ENCODE data around the gene GGA2.
"Not testable (repeated sequence)": the region's sequence is repeated elsewhere in the genome, so short reads cannot be mapped to it uniquely, and the experiment has no call there.

Gene GGA2

DNA sequence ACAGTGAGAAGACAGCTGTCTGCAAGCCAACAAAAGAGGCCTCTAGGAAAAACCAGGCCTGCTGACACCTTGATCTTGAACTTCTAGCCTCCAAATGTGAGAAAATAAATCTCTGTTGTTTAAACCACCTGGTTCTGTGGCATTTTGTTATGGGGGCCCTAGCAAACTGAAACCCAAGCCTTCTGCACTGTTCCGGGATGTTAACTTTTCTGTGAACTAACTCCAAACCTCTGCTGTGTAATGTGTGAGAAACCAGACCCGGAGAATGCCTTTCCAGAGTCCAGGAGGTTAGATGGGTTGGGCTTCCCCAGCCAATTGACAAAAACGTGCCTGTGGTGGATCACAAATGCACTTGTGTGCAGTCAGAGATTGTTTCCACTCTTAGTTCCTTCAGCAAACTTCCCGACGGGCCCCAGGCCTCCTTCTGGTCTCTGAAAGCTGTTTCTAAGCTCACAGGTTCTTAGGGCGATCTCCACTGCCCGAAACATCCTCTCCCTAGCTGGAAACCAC is 13.6 kb upstream of the GGA2 start:
- no peak for DNase-seq

DNA sequence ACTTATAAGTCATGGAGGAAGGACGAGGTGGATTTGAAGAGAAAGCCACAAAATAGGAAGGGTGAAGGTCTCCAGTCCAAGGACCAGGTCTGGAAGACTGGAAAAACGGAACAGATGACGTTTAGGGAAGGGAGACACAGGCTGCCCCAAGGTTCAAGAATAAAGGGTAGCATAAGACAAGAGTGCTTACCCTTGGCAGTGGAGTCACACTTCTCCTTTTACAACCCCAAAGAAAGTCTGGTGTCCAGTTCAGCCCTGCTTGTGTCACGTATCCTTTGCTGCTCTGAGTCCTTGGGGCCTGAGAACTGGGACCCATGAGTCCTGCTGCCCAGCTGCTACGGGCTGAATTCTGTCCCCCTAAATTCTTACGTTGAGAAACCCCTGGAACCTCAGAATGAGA is 13.0 kb upstream of the GGA2 start:
- no peak for DNase-seq

DNA sequence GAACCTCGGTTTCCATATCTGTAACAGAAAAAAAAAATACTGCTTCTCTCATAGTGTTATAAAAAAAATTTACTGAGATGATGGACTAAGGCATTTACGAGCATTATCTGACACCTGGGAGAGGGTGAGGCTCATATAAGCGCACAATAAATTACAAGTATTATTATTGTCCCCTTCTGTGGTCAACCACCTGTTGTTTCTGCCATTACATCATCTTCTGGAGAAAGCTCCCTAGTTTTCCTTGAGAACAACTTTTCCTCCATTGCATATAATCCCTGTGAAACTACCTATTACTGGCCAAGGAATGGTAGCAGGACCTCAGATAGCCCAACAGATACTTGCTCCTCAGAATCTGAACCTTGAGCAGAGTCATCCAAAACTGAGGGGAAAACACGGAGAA is 11.7 kb upstream of the GGA2 start:
- DNase-seq, result no peak

DNA sequence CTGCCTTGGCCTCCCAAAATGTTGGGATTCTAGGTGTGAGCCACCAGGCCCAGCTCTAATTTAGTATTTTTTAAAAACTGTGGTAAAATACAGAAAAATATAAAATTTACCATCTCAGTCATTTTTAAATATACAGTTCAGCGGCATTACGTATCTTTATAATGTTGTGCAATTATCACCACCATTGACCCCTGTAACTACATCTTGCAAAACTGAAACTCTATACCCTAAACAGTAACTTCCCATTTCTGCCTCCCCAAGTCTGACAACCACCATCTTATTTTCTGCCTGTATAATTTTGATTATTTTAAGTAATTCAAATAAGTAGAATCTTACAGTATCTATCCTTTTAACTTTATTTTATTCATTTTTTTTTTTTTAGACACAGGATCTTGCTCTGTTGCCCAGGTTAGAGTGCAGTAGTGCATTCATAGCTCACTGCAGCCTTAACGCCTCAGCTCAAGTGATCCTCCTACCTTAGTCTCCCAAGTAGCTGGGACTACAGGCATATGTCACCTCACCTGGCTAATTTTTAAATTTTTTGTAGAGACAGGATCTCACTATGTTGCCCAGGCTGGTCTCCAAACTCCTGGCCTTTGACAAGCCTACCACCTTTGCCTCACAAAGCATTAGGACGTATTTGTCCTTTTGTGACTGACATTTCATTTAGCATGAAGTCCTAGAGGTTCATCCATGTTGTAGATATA is 10.9 kb upstream of the GGA2 start:
- DNase-seq, result no peak

DNA sequence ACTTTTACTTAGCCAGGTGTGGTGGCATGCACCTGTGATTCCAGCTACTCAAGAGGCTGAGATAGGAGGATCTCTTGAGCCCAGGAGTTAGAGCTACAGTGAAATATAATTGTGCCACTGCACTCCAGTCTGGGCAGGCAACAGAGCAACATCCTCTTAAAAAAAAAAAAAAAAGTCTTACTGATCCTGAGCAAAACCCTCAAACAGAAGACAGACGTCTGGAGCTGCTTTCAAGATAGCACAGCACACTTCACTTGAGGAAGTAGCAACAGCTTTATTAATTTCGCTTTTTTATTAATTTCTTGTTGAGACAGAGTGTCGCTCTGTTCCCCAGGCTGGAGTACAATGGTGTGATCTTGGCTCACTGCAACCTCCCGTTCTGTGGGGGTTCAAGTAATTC is 10.2 kb upstream of the GGA2 start:
- no peak for DNase-seq

- DNase-seq, result no peak
Measured at GRCh38 chr16:23519282-23519681, 9.0 kb upstream of the GGA2 start.

DNA sequence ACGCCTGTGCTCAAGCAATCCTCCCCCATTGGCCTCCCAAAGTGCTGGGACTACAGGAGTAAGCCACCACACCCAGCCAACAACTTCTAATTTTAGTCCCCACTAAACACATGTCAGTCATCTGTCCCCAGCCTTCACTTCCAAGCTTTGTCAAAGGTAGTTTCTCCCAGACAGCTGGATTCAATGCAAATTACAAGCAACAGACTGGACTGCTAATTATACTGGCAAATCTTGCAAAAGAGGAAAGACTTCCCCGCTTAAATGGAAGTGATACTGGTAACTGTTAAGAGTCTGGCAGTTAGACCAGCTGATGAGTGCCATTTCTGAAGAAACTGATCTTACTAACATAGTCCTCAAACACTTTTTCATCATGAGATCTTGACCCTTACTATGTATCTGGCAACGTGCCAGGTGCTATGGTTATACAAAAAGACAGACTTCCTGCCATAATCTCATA is 8.2 kb upstream of the GGA2 start:
- no peak for DNase-seq

GRCh38 chr16:23516366-23517137 is 6.3 kb upstream of the GGA2 start:
- no peak for DNase-seq

- no peak for DNase-seq
Measured at GRCh38 chr16:23515881-23516280, 5.6 kb upstream of the GGA2 start.

GRCh38 chr16:23514381-23515152 is 4.3 kb upstream of the GGA2 start:
- no peak for DNase-seq

DNA sequence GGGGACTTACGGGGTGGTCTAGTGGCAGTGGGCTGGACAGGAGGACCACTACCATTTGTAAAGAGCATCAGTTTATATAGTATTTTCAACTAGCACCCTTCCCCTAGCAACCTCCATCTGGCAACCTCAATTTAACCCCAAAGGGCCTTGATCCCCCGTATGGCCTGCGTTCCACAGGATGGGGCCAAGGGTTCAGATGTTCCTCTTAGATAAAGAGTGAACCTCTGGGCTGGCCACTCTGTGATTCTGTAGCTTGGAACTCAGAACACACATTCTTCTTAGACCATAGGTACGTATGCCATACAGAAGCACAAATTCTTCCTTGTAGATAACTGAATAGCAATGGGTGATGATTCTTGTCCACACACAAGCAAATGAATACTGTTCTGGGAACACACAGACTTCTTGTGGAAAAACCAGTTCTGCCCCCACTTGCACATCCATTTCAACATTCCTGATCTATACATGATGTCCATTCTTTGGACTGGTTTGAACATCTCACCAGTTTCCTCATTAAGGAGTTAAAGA is 1.9 kb upstream of the GGA2 start:
- DNase-seq, result no peak

DNA sequence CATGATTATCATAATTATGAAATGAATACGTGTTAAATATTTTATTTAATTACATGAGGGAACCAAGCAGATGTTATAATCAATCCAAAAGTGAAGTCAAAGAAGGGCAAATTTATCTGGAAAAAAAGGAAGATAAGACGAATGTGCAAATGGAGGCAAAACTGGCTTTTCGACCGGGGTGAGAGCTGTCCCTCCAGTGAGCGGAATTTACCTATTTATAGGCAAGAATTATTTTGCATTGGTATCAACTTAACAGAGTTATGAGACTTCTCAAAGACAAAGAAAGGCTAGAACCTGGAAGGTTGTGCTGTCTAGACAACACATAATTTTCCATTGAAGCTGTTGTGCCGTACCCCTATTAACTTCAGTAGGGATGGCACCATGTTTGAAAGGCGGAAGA is 1.4 kb upstream of the GGA2 start:
- DNase-seq, result no peak

DNA sequence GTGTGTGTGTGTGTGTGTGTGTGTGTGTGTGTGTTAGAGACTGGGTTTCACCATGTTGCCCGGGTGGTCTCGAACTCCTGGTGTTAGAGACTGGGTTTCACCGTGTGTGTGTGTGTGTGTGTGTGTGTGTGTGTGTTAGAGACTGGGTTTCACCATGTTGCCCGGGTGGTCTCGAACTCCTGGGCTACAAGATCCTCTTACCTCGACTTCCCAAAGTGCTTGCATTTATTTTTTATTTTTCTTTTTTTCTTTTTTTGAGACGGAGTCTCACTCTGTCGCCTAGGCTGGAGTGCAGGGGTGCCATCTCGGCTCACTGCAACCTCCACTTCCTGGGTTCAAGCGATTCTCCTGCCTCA is 599 bp upstream of the GGA2 start:
- not testable (repeated sequence) for DNase-seq

GRCh38 chr16:23509782-23510163 is 521 bp downstream of the GGA2 start:
- DNase-seq, result no peak

- DNase-seq, result no peak
Measured at GRCh38 chr16:23509441-23509754, 896 bp downstream of the GGA2 start.

GRCh38 chr16:23508589-23509440 is 1.5 kb downstream of the GGA2 start:
- no peak for DNase-seq

DNA sequence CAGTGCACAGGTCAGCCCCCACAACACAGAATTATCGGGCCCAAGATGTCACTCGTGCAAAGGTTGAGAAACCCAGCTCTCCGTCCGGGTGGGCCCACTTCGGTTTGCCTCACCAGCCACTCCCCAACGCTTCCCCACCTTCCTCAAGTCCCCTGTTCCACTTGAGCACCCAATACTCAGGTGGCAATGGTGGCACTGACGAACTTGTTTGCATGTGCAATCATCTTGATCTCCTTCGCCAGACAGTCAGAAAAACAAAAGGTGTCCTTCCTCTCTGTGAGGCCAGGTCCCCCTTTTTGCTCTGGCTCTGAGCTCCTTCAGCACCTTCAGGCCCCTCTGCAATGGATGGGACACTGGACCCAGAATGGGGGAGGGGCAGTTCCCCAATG is 3.7 kb downstream of the GGA2 start:
- no peak for DNase-seq

DNA sequence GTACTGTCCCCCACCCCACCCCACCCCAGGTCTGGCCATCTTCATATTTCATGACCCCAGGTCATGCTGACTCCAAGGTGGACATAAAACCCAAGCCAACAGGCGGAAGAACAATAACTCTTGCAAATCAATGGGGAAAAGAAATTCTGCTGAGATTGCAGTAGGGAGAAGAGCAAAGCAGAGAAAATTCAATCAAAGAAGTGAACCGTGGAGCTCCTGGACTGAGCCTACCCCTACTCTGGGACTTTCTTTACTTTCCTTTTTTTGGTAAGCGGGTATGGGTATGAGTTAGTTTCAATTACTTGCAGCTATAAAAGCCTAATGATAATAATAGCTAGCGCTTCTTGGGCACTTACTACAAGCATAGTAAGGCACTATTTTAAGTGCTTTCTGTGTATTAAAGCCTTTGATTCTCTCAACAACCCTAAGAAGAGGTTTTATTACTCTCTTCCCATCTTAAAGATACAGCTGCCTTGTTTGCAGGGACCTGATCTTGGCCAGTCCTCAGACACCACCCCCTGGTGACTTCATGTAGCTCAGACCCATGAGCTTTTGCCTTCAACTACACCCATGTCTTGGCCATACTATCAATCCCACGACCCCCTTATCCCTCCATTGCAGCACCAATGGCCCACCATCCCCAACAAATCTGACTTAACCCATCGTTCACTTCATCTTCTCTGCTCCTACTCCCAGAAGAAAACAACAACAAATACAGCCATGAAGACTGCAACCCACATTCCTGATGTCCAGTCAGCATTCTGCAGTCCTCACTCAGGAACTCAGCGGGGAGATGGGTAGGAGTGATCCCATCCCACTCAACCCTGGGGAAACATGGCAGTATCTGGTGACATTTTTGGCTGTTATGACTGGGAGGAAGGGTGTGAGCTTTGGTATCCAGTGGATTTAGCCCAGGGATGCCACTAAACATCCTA is 4.4 kb downstream of the GGA2 start:
- DNase-seq, result no peak

GRCh38 chr16:23505180-23505665 is 5.1 kb downstream of the GGA2 start:
- DNase-seq, result no peak

- peak; percentile 32 for DNase-seq
Measured at GRCh38 chr16:23504453-23505179, 5.7 kb downstream of the GGA2 start.

DNA sequence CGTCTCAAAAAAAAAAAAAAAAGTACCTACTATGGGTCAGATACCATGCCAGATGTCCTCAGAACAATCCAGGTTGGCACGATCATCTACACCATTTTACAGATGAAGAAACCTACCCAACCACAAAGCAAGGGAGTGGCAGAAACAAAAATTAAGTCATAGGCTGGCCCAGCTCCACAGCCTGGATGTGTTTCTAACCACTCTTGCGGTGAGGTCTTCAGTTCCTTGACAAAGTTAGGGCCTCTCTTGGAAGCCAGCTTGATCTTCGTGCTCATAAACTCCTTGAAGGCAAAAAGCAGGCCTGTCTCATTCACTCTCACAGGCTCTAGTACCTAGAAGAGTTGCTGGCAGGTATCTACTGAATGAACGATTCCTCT is 6.2 kb downstream of the GGA2 start:
- no peak for DNase-seq
